HG02623 (cell line): ENCODE data around the gene PLEKHA6.

Source experiments
- ATAC-seq: cut with Tn5 transposase; IDR thresholded peaks from one replicate; pipeline ENCODE4 v1.9.1; 2021; ENCODE audit warnings: moderate library complexity; ENCODE audit not compliant: unreplicated experiment

The PLEKHA6 gene

DNA sequence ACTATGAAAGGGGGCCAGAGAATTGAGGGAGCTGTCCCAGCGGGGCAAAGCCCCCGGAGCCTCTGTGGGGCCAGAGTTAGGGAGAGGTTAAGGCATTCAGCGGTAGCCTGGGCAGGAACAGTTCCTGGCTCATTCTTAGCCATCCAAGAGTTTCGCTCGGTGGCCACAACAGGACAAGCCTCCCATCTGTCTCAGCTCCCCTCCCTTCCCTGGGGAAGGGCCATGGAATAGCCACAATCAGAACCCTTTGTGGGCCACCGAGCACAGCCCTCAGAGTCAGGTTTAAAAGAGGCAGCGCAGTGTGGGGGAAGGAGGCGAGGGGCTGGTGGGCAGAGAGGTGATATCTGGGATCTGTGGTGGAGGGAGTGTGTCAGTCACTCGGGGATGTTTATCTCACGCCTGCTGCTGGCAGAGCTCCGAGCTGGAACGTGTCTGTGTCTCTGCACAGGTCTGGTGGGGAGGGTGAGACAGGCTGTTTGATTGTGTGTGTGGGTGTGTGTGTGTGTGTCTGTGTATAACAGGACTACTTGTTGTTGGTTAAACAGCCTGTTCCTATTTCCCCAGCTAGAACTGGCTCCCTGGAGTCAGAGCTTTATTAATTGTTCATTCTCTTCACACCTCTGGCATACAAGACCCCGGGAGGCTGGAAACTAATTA is 96.3 kb downstream of the PLEKHA6 start:
- no peak for ATAC-seq

DNA sequence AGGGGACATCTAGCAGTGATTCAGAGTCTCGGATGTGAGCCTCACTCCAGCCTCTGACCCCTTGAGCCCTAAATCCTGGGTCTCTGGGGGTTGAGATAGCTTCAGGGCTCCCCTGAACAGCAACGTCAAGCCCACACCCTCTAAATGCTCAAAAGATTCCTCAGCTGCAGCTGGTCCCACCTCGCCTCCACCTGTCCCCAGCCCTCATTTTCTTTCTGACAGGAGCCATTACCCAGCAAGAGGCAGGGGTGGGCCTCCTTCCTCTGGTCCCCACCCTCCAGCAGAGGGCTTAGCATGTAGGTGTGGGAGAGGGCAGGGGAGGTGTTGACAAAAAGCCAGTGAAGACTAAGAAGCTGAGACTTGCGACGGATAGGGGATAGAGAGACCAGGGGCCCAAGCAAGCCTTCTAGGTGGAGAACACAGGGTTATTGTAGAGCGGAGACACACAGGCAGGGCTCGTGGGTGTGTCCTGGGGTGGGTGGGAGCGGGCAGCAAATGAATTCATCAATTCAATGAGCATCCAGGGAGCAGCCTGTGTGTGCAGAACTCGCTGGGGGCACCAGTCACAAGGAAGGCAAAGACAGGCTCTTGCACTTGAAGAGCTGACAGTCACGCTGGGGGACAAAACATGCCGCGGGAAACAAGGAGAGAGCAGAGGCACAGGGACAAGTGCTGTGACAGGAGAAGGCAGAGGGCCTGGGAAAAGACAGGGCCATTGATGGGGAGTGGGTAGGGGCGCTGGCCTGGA is 97.0 kb downstream of the PLEKHA6 start:
- no peak for ATAC-seq

DNA sequence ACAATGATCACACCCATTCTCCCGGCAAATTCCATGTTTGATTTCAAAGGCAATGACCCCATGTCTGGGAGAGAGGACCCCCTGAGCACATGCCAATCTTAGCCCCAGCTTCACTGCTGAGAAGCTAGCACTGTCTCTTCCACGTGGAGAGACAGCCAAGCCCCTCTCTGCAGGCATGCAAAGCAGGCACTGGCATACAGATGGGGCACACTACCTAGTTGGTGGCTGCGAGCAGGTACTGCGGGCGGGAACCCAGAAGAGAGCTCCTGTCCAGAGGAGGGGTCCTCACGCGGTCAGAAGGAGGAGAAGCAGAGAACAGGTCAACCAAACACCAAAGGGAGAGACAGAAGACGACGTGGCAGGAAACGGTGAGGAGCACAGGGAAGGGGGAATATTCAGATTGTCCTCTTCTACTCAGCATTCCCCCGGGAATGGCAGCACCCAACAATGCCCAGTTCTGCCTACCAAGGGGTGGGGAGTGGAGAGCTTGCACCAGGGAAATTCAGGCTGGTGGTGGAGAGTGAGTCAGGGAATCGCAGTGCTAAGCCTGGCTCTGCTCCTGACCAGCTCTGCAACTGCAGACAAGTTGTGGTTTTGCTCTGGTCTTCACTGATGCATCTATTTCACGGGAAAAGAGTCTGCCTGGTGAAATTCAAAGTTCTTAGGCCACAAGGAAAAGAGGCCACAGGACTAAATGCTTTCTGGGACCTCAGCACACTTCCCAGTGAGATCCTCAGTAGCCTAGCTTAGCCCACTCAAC is 97.8 kb downstream of the PLEKHA6 start:
- no peak for ATAC-seq

DNA sequence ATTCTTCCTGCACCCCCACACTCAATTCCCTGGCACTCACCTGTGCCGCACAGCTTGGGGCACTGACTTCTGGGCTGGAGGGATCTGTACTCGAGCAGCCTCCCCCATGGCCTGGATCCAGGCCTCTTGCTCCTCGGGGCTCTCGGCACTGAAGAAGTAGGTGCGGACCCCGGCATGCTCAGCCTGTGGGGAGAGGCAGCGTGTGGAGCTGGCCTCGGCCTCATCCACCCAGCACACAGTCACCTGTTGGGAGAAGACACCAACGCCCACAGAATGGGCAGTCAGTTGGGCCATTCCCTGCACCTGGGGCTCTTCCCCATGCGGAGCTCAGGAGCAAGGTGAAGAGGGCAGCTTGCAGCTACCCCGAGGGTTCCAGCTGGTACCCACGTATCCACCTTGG is 98.5 kb downstream of the PLEKHA6 start:
- no peak for ATAC-seq

DNA sequence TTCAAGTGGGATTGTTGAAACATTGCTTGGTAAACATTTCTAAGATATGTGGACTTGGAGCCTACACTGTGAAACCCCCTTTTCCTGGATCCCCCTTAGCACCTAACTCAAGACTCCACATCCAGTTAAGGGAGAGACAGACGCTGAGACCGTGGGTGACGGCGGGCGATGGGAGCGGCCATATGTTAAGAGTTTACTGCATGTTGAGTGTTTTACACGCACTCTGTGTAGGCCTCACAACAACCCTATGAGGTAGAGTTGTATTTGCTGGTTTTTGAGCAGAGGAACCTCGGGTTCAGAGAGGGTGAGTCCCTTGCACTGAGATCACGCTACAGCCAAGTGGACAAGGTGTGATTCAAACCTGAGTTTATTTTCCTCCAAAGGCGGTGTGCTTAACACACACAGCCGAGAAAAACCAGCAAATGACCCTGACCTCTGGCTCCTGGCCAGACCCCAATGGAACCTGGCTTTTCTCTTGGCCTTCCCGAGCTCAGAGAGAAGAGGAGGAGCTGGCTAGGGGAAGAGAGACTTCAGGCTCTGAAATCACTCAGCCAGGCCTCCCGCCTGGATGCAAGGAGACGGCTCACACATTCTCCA is 99.0 kb downstream of the PLEKHA6 start:
- ATAC-seq: no peak

DNA sequence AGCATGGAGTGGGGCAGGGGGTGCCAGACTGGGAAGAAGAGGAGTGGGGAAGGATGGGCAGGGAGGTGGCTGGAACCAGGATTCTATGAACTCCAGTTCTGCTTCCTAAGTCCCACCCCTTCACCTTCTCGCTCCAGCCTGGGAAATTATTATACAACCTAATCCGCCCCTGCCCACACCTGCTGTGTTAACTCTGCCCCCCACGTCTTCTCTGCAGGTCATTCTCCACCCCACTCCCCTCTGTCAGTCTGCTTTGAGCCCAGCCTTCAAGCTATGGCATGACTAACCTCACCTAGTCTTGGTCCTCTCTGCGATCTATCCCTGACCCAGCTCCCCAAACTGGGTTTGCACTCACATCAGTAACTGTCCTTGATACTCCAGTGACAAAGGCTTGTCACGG is 99.9 kb downstream of the PLEKHA6 start:
- ATAC-seq: no peak

DNA sequence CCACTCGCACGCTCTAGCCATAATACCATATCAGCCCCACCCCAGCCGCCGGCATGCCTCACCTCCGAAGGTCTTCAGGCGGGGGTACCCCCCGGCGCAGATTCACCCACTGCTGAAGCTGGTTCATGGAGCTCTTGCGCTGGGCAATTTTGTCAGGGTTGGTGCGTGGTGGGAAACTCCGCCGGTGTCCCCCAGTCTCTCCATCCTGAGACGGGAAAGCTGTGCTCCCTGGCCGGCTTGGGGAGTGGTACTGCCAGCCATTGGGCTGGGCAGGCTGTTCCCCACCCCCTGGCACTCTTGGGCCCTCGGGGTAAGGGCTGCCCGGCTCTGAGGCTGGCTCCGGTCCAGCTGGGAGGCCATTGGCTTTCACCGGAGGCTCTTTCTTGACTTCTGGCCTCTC is 100.5 kb downstream of the PLEKHA6 start:
- no peak for ATAC-seq

DNA sequence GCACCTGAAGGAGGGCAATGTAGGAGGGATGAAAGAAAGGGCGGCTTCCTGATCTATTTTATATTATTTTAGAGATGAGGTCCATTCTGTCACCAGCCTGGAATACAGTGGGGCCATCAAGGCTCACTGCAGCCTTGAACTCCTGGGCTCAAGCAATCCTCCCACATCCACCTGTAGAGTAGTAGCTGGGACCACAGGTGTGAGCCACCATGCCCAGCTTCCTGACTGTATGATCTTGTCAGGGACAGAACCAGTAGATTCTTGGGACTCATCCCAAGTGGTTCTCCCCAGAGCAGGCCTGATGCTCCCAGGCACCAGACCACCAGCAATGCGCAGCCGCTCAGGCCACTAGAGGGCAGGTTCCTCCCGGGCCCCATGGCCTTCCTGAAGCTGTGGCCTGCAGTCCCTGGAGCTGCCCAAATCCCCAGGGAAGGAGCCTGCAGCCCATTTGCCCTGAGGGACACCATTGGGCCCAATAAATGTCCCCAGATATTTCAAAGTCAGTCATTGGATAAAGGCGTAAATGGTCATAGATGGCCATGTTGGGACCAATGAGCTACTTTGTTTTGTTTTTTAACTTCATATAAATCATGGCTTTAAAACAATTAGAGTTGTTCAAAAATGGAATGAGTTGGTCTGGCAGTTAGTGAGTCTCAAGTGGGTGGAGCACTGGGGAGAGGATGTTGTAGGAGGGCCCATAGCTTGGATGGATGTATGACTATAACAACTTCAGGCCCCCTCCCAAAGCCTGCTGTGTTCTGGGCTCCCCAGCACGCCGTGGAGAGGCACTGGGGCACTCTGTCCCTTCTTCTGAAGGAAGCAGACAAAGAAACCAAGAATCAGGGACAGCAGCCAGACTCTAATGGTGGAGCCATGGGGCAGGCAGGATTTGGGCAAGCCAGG is 101.3 kb downstream of the PLEKHA6 start:
- ATAC-seq: no peak

DNA sequence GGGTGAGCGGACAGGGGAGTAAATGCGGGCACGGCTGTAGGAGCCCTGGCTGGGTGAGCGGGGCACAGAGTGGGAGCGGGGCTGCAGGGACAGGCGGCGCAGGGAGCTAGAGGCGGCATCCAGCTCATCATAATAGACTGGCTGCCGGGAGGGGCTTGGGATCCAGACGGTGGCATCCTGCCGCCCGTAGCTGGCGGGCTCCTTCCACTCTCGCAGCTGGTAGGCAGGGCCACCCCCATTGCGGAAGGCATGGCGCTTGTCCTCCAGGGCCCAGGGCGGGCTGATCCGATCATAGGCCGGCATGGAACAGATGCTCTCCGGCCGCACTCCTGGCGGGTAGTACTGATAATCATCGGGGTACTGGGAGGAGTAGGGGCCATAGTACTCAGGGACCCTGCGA is 102.3 kb downstream of the PLEKHA6 start:
- no peak for ATAC-seq

DNA sequence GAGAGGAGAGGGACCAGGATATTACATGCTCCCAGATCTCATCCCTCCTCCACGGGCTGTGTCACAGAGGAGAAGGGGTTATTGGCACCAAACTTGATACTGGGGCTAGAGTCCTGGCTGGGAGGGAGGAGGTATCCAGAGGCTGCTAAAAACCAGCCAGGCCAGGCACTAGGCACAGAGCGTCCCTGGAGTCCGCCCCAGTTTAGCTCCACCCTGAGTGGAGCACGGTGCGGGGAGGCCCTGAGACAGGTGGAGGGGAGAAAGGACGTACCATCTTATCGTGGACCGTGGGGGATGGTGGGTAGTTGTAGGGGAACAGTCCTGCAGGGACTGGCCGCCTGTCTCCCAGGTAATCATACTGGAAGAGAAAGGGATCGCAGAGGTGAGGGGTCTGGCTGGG is 103.2 kb downstream of the PLEKHA6 start:
- ATAC-seq: no peak

DNA sequence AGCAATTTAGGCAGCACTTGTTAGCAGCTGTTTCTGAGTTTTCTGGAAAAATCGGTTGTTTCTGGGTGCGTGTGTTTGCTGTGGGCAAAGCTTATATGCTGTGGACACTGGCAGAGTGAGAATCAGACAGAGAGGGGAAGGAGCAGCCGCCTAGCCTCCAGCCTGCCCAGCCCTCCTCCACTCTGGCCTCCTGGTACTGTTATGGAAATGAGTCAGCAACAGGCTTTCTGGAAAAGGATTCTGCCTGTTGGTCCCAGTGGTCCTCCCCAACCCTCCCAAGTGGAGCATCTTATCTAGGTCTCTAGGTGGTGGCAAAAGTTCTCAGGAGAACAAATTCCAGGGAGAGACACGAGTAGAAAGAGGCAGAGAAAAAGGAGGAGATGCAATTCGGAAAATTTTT is 103.8 kb downstream of the PLEKHA6 start:
- no peak for ATAC-seq

DNA sequence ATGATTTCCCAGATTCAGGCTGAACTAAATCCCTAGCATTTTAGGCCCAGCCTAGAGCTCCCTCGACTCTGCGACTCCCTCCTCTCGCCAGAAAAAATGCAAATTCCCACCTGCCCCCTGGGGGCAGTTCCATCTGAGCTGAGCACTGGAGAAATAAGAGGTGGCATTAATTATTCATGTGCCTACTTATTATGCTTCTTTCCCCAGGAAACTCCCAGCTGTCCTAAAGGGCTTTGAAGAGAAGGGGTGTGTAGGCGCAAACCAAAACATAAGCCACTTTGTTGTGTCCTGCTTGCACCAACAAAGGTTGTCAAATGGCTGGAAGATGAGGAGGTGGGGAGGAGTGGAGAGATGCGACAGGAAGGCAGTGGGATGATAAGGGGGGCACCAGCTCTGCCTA is 104.5 kb downstream of the PLEKHA6 start:
- ATAC-seq: no peak

DNA sequence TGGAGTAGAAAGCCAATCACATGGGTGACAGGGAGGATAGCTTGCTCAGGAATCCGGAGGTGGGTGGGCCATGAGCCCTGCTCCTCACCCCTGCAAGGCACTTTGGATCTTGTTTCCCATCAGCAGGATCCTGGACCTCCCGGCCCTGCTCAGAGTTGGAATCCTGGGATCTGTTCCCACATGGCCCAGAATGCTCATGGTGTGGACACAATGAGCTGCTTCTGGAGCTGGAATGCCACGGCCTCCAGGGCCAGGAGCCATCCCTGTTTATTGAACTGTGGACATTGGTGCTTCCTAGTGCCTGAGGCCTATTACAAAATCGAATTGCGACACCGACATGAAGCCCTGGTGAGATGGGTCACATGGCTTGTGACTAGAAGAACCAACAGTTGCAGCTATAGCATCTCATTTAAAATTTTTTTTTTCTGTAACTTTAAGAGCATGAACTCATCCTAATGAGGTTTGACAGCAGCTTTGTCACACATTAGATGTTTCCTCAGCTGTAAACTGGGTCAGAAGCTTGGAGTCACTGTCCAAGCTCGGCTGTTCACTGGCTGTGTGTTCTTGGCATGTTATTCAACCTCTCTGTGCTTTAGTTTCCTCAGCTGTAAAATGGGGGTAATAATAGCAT is 105.6 kb downstream of the PLEKHA6 start:
- ATAC-seq: no peak

DNA sequence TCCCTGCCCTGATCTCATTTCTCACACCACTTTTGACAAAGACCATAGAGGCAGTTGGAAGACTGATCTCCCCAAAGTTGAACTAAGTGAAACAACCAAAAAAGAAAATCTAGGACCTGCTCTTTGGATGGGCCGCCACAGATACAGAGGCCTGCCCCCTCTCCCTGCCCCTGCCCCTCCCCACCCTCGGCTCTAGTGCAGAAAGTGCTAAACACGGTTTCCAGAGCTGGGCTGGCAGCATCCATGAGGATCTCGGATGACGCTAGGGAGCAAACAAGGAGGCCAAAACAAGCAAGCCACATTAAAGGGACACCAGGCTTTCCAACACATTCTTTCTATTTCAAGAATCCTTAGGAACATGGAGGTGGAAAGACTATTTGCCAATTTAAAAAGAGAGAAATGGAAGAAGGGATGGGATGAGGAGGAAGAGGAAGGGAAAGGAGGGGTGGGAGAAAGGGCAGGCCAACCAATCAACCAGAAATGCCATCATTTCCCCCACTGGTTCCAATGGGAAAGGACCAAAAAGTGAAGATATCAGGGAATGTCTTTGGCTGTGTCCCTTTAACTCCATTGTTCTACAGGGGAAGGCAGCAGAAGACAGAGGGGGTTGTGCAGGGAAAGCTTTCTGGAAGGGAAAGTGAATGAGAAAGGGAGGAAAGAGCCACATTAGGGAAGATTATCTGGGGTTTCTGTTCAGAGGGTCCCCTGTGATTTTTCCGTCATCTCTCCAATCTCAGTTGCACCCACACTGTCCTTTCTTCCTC is 107.6 kb downstream of the PLEKHA6 start:
- no peak for ATAC-seq

DNA sequence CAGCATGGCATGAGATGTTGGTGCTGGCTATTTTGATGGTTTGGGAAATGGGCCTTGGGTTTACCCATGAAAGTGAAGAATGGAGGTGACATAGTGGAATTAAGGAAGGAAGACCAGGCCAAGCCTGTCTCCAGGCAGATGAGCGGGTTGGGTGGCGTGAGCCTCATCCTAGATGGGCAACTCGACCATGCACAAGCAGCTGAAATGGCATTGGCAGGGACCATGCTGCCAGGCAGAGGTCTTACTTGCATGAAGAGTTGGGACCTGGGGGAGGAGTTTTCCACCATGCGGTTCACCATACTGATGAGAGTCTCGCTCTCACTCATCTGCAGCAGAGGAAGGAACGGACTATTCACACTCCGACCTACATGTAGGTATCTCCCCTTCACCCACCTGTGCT is 108.4 kb downstream of the PLEKHA6 start:
- no peak for ATAC-seq

DNA sequence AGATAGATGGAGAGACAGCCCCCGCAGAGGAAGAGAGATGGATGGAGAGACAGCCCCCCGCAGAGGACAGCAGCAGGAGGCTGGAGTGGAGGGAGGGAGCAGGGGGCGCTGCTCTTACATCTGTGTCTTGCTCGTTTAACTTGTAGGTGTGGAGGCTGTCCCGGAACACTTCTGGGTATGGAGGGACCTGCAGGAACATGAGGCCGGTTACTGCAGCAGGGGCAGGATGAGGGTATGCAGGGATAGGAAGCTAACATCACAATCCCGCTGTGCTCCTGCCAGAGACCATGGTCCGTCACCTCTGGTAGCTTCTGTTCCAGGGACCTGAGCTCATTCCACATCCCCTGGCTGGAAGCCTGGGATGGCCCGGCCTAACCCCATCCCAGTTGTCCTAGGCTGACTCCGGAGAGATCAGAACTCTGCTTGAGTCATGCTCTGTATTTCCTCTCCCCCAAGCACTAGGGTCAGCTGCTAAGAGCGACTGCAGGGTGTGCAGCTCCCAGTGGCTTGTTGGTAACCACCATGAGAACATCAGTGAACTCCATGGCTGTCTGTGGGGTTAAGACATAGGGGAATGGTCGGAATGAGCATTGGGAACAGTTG is 109.2 kb downstream of the PLEKHA6 start:
- no peak for ATAC-seq

DNA sequence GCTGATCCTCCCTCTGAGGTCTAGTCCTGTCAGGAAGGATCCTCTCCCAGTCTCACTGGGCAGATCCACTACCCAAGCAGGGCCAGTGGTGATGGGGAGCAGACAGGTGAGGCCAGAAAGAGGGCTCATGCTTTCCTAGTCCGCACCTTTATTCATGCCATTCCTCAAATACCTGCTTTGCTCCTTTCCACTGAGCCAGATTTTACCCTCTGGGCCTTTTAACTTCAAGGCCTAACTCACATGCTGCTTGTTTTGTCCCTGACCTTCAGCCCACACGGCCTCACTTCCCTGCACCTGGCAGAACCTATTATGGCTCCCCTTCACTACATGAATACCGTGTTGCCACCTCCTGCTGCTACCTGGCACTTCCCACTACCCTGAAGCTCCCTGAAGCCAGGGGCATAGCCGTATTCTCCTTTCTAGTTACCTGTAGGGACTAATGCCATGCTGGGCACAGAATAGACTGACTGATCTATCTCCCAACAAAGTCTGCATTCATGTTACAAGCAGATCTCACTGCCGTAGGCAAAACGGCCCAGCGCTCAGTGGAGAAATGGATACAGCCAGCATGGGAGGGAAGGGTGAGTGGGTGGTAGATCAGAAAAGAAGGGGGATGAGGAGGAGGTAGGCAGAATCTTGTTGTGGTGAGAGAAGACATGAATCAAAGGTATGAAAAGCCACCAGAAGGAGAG is 109.8 kb downstream of the PLEKHA6 start:
- no peak for ATAC-seq

DNA sequence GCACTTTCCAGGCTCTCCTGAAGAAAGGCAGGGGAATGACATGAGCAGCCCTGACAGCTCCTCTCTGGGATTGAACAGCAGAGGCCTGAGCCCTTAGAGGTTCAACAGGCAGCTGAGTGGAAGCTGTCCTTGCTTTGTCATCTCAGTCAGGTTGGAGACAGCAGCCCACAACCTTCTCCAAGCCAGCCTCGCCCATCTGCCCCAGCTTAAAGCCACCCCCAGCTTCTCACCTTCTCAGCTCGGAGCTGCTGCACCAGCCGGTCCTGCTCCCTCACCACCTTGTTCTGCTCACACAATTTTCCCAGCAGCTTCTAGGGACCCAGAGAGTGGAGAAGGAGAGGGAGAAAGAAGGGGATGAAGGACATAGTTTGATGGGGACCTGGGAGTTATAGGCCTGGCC is 110.8 kb downstream of the PLEKHA6 start:
- ATAC-seq: no peak
